ENCODE data around the gene TES. TPM values are rescaled to one million over a fixed set of nuclear protein-coding genes. Genes with fewer than 3 reads are reported as not detected.

TES gene
- total RNA-seq, 1 experiment from 2014 or later: 126 TPM

- H3K4me1 Mint-ChIP-seq (ENCODE audit: low read depth, unreplicated experiment): peaks cover 30% of the 10 kb centered on the region
- BruUV-seq (replicated peaks): no TSS peak
- TF ChIP-seq CTCF (IDR thresholded peaks at IDR 0.05; ENCODE audit: unreplicated experiment): no peak
- no peak for DNase-seq
- CTCF ChIA-PET: interaction anchor here (1.1 to 2.3 kb wide), 2 partner anchors 55 to 97 kb away, joined by 6 to 24 read pairs; no protein-coding TSS in a partner anchor
- H3K36me3 Mint-ChIP-seq (ENCODE audit: insufficient read depth, unreplicated experiment): peaks cover 35% of the 10 kb centered on the region
- intact Hi-C loops (cut with micrococcal nuclease; ENCODE audit: unreplicated experiment): no loop called here
- no peak overlapping the region for H3K27ac Mint-ChIP-seq (ENCODE audit: unreplicated experiment)
- H3K9me3 Mint-ChIP-seq (ENCODE audit: low read depth, unreplicated experiment): no peaks in the 10 kb centered on the region
- H3K27me3 Mint-ChIP-seq (ENCODE audit: unreplicated experiment): no peaks in the 10 kb centered on the region
- H3K4me3 Mint-ChIP-seq (ENCODE audit: low read depth, unreplicated experiment): no peak overlapping the region
These were observed 25.0 kb downstream of the TES start for GRCh38 chr7:116235380-116235779.

GRCh38 chr7:116236020-116236630 is 25.8 kb downstream of the TES start:
- no peaks in the 10 kb centered on the region for H3K27me3 Mint-ChIP-seq (ENCODE audit: unreplicated experiment)
- BruUV-seq (replicated peaks): no TSS peak
- H3K36me3 Mint-ChIP-seq (ENCODE audit: insufficient read depth, unreplicated experiment): peaks cover 28% of the 10 kb centered on the region
- H3K27ac Mint-ChIP-seq (ENCODE audit: unreplicated experiment): no peak overlapping the region
- CTCF ChIA-PET: interaction anchor here (1.1 to 2.3 kb wide), 2 partner anchors 56 to 98 kb away, joined by 6 to 24 read pairs; no protein-coding TSS in a partner anchor
- peak; percentile 48 for TF ChIP-seq CTCF (IDR thresholded peaks at IDR 0.05; ENCODE audit: unreplicated experiment)
- peaks cover 28% of the 10 kb centered on the region for H3K4me1 Mint-ChIP-seq (ENCODE audit: low read depth, unreplicated experiment)
- peak; percentile 37 for DNase-seq
- intact Hi-C loops (cut with micrococcal nuclease; ENCODE audit: unreplicated experiment): loop anchor here (1.0 to 2.0 kb wide), 3 partner anchors 23 to 63 kb away; no protein-coding TSS in a partner anchor
- H3K9me3 Mint-ChIP-seq (ENCODE audit: low read depth, unreplicated experiment): no peaks in the 10 kb centered on the region
- no peak overlapping the region for H3K4me3 Mint-ChIP-seq (ENCODE audit: low read depth, unreplicated experiment)

DNA sequence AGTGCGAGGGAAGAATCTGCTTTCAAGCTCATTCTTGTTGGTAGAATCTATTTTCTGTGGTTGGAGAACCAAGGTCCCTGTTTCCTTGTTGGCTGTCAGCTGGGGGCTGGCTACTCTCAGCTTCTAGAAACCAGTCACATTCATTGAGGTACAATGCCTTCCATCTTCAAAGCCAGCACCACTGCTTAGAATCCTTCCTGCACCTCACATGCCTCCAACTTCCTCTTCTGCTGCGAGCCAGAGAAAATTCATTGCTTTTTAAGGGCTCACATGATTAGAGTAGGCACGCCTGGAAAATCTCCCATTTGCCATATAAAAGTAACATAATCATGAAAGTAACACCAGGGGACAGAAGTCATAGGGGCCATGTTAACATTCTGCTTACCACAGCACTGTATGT is 28.7 kb downstream of the TES start:
- Mint-ChIP-seq H3K4me1 (ENCODE audit: low read depth, unreplicated experiment) (peaks cover 18% of the 10 kb centered on the region), H3K36me3 (ENCODE audit: insufficient read depth, unreplicated experiment) (peaks cover 31% of the 10 kb centered on the region), H3K9me3 (ENCODE audit: low read depth, unreplicated experiment) (peaks cover 3% of the 10 kb centered on the region), H3K4me3 (ENCODE audit: low read depth, unreplicated experiment) (no peak overlapping the region), H3K27ac (ENCODE audit: unreplicated experiment) (peak overlapping the region; percentile 62), H3K27me3 (ENCODE audit: unreplicated experiment) (no peaks in the 10 kb centered on the region)
- intact Hi-C loops (cut with micrococcal nuclease; ENCODE audit: unreplicated experiment): no loop called here
- CTCF ChIA-PET: interaction anchor here (0.9 kb wide), 1 partner anchor 59 kb away, joined by 4 read pairs; no protein-coding TSS in a partner anchor
- TF ChIP-seq CTCF (IDR thresholded peaks at IDR 0.05; ENCODE audit: unreplicated experiment): no peak
- BruUV-seq (replicated peaks): no TSS peak
- DNase-seq: no peak

GRCh38 chr7:116239434-116239833 is 29.1 kb downstream of the TES start:
- no peak overlapping the region for H3K4me3 Mint-ChIP-seq (ENCODE audit: low read depth, unreplicated experiment)
- H3K36me3 Mint-ChIP-seq (ENCODE audit: insufficient read depth, unreplicated experiment): peaks cover 35% of the 10 kb centered on the region
- H3K9me3 Mint-ChIP-seq (ENCODE audit: low read depth, unreplicated experiment): peaks cover 3% of the 10 kb centered on the region
- TF ChIP-seq CTCF (IDR thresholded peaks at IDR 0.05; ENCODE audit: unreplicated experiment): no peak
- BruUV-seq (replicated peaks): no TSS peak
- DNase-seq: no peak
- intact Hi-C loops (cut with micrococcal nuclease; ENCODE audit: unreplicated experiment): no loop called here
- H3K27me3 Mint-ChIP-seq (ENCODE audit: unreplicated experiment): no peaks in the 10 kb centered on the region
- peaks cover 18% of the 10 kb centered on the region for H3K4me1 Mint-ChIP-seq (ENCODE audit: low read depth, unreplicated experiment)
- CTCF ChIA-PET: interaction anchor here (0.9 to 1.0 kb wide), 2 partner anchors 59 kb away, joined by 4 read pairs; no protein-coding TSS in a partner anchor
- H3K27ac Mint-ChIP-seq (ENCODE audit: unreplicated experiment): peak overlapping the region; percentile 62
